ENCODE data around the gene STAT1.

- TF ChIP-seq CTCF (IDR thresholded peaks at IDR 0.05; ENCODE audit: borderline replicate concordance, extremely low read depth, low read length, poor library complexity, severe bottlenecking) (no peak), EZH2 (IDR thresholded peaks at IDR 0.05; ENCODE audit: borderline replicate concordance, low read depth, low read length, severe bottlenecking) (no peak)
Measured at GRCh38 chr2:191051177-191051576, 37.2 kb upstream of the STAT1 start.
